Neutrophil (primary cell): Measurements from ENCODE around the gene TEX38.
"Not testable (repeated sequence)": the region's sequence is repeated elsewhere in the genome, so short reads cannot be mapped to it uniquely, and the experiment has no call there.

ENCODE experiments used
- H3K27ac ChIP-seq: fragments of 200-600 bp; sonication (generic); 2 replicates; pipeline ENCODE4 v1.5.1; 2016; ENCODE audit warnings: mild to moderate bottlenecking, moderate library complexity
- H3K27me3 ChIP-seq: fragments of 200-600 bp; sonication (generic); 2 replicates; pipeline ENCODE4 v1.6.0; 2016; ENCODE audit warnings: mild to moderate bottlenecking
- H3K36me3 ChIP-seq: fragments of 200-600 bp; sonication (generic); 2 replicates; pipeline ENCODE4 v1.5.1; 2017
- H3K4me1 ChIP-seq, 2 experiments: fragments of 200-600 bp in 1 of 2; sonication (generic) in 1 of 2; 1 replicate in 1 of 2; 2 replicates in 1 of 2; pipeline versions ENCODE4 v1.5.1 to v1.6.1; 2013 to 2016; ENCODE audit warnings: low read depth in 1 of 2, low read length in 1 of 2, mild to moderate bottlenecking in 1 of 2, moderate library complexity in 1 of 2; ENCODE audit not compliant: control insufficient read depth in 1 of 2, insufficient read depth in 1 of 2
- H3K4me3 ChIP-seq, 2 experiments: fragments of 200-600 bp in 1 of 2; sonication (generic) in 1 of 2; 1 replicate in 1 of 2; 2 replicates in 1 of 2; pipeline ENCODE4 v1.5.1; 2013 to 2016; ENCODE audit warnings: low read depth in 1 of 2, low read length in 1 of 2, mild to moderate bottlenecking in 1 of 2, moderate library complexity in 1 of 2
- H3K9me3 ChIP-seq: fragments of 200-600 bp; sonication (generic); 2 replicates; pipeline ENCODE4 v1.5.1; 2016
- CTCF ChIP-seq: fragments of 200-600 bp; sonication (generic); IDR thresholded peaks from 2 replicates; pipeline ENCODE4 v1.5.1; 2016; ENCODE audit warnings: antibody characterized with exemption

The TEX38 gene

GRCh38 chr1:46714976-46715375 is 43.3 kb downstream of the TEX38 start:
- Histone ChIP-seq H3K9me3 (no peaks in the 10 kb centered on the region), H3K27ac (no peak overlapping the region), H3K27me3 (no peaks in the 10 kb centered on the region), H3K4me3 (no peak overlapping the region), H3K4me1 (peaks cover 30 to 31% of the 10 kb centered on the region in 2 experiments), H3K36me3 (peaks cover 46% of the 10 kb centered on the region)
- no peak for TF ChIP-seq CTCF

DNA sequence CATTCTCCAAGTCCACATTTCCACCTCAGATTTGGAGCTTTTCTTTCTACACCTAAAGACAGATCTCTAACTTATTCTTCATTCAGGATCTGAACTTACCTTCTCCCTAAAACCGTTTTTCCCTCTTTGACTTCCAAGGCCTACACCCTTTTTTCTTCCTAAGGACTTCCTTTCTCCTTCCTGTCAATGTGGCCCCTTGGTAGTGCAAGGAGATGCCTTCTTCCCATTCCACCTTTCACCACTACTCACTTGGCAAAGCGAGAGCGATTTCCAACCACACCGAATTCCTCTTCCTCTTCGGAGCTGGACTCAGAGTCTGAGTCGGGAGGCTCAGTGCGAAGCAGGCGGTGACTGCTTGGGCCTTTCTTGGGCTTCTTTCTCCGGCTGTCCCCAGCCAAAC is 46.0 kb downstream of the TEX38 start:
- Histone ChIP-seq H3K4me1 (peaks cover 30 to 31% of the 10 kb centered on the region in 2 experiments), H3K27ac (peak overlapping the region; percentile 82), H3K36me3 (peaks cover 30% of the 10 kb centered on the region), H3K27me3 (peaks cover 10% of the 10 kb centered on the region), H3K9me3 (no peaks in the 10 kb centered on the region), H3K4me3 (peak overlapping the region; percentile 77 to 86)
- no peak for TF ChIP-seq CTCF

DNA sequence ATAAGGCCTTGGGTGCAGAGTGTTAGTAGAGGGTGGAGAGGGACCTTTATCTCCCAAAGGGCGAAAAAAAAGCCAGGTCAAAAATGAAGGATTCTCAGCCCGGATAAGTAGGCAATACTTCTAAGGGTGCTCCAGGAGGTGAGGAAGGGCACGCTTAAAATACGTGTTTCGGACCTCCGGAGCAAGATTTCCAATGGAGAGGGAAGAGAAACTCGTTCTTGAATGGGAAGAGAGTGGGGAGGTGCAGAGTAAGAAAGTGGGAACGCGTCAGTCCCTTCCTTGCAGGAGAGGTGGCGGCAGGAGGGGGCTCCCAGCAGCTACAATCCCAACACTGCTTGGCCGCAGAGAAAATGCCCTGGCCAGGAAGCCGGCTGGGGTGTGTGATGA is 46.7 kb downstream of the TEX38 start:
- H3K27me3 ChIP-seq, result peaks cover 10% of the 10 kb centered on the region
- H3K4me3 ChIP-seq, result peak overlapping the region; percentile 77 to 86
- peak overlapping the region; percentile 82 for H3K27ac ChIP-seq
- peaks cover 30 to 31% of the 10 kb centered on the region in 2 experiments for H3K4me1 ChIP-seq
- no peaks in the 10 kb centered on the region for H3K9me3 ChIP-seq
- TF ChIP-seq CTCF, result no peak
- H3K36me3 ChIP-seq, result peaks cover 26% of the 10 kb centered on the region

GRCh38 chr1:46718727-46719622 is 47.3 kb downstream of the TEX38 start, which contains the start of gene EFCAB14:
EFCAB14 (minus strand) TSS chr1:46719114; CDS start chr1:46718087, 1,027 bp downstream.
- H3K27me3 ChIP-seq, result peaks cover 13% of the 10 kb centered on the region
- TF ChIP-seq CTCF, result peak; percentile 43
- H3K27ac ChIP-seq, result peak within 1 kb of the TSS; percentile 82
- peaks cover 30 to 31% of the 10 kb centered on the region in 2 experiments for H3K4me1 ChIP-seq
- H3K36me3 ChIP-seq, result peaks cover 19% of the 10 kb centered on the region
- H3K9me3 ChIP-seq, result no peaks in the 10 kb centered on the region
- H3K4me3 ChIP-seq, result peak within 1 kb of the TSS; percentile 77 to 86

- Histone ChIP-seq H3K4me1 (peaks cover 30 to 31% of the 10 kb centered on the region in 2 experiments), H3K4me3 (peak overlapping the region; percentile 77 to 86), H3K27me3 (peaks cover 20% of the 10 kb centered on the region), H3K36me3 (peaks cover 13% of the 10 kb centered on the region), H3K27ac (peak overlapping the region; percentile 82), H3K9me3 (no peaks in the 10 kb centered on the region)
- TF ChIP-seq CTCF, result no peak
These were observed 48.0 kb downstream of the TEX38 start for GRCh38 chr1:46719689-46720088.

- not testable (repeated sequence) for H3K9me3 ChIP-seq, H3K27ac ChIP-seq
These were observed 48.7 kb downstream of the TEX38 start for GRCh38 chr1:46720319-46720718.

More at GRCh38 chr1:46720319-46720718, 48.7 kb downstream of the TEX38 start:
- H3K36me3 ChIP-seq, H3K4me3 ChIP-seq: not testable (repeated sequence)
- H3K4me1 ChIP-seq, result peaks cover 30 to 31% of the 10 kb centered on the region in 2 experiments
- H3K27me3 ChIP-seq, result peaks cover 26% of the 10 kb centered on the region
